Vagina (tissue), 2 donors: Measurements from ENCODE around the gene ACOXL. TPM values are rescaled to one million over a fixed set of nuclear protein-coding genes. Genes with fewer than 3 reads are reported as not detected.

Experiments used
- DNase-seq, 2 donors: peaks; one replicate each; pipeline ENCODE4 v3.0.0-alpha.2; 2017; ENCODE audit errors: extremely low spot score in 2 of 2
- H3K27ac ChIP-seq: fragments of 200-600 bp; sonication (generic); one replicate; pipeline ENCODE4 v1.5.1; 2019
- H3K27me3 ChIP-seq: fragments of 200-600 bp; sonication (generic); one replicate; pipeline ENCODE4 v1.5.1; 2019
- H3K36me3 ChIP-seq, 2 donors: fragments of 200-600 bp; sonication (generic); one replicate each; pipeline ENCODE4 v1.5.1; 2017 to 2019
- H3K4me1 ChIP-seq: fragments of 200-600 bp; sonication (generic); one replicate; pipeline ENCODE4 v1.5.1; 2019
- H3K4me3 ChIP-seq, 2 donors: fragments of 200-600 bp; sonication (generic); 1 replicate in 1 of 2; 2 replicates in 1 of 2; pipeline ENCODE4 v1.5.1; 2016 to 2019
- H3K9me3 ChIP-seq: fragments of 200-600 bp; sonication (generic); one replicate; pipeline ENCODE4 v1.5.1; 2019
- CTCF ChIP-seq, 3 experiments: fragments of 450-650 bp in 2 of 3; fragments of 200-600 bp in 1 of 3; sonication (generic) in 1 of 3; IDR thresholded peaks; one replicate each; pipeline ENCODE4 v1.5.1; 2017 to 2019; ENCODE audit warnings: antibody characterized with exemption in 3 of 3, mild to moderate bottlenecking in 2 of 3, moderate library complexity in 2 of 3
- POLR2A ChIP-seq, 2 donors: fragments of 450-650 bp; IDR thresholded peaks; one replicate each; pipeline ENCODE4 v1.6.1; 2017; ENCODE audit warnings: antibody characterized with exemption in 2 of 2, mild to moderate bottlenecking in 2 of 2, moderate library complexity in 2 of 2
- POLR2AphosphoS5 ChIP-seq, 2 donors: sonication (generic); formaldehyde crosslinking; IDR thresholded peaks; one replicate each; pipeline ENCODE4 v1.9.0; 2017; ENCODE audit warnings: antibody characterized with exemption in 2 of 2, mild to moderate bottlenecking in 2 of 2, low read depth in 1 of 2; ENCODE audit not compliant: insufficient read depth in 1 of 2
- intact Hi-C: fragments of 100-400 bp; cut with DNase I; formaldehyde crosslinking; loops from one replicate; pipeline ENCODE4 v1.15.1; 2023
- total RNA-seq: library from RNA; depleted of rRNA; stranded (reverse); fragments of >200 nt; gene quantifications from one replicate; pipeline ENCODE4 v1.2.3, GENCODE V29; 2016

The ACOXL gene
- total RNA-seq, 1 donor from 2014 or later = not detected

GRCh38 chr2:111091811-111092211 is 359.4 kb downstream of the ACOXL start:
- TF ChIP-seq POLR2A (IDR thresholded peaks at IDR 0.05) (no peak), CTCF (IDR thresholded peaks at IDR 0.05) (no peak), POLR2AphosphoS5 (IDR thresholded peaks at IDR 0.05; ENCODE audit: insufficient read depth in 1 of 2, low read depth in 1 of 2) (no peak)
- H3K36me3 ChIP-seq = no peaks in the 10 kb centered on the region
- H3K27me3 ChIP-seq = no peaks in the 10 kb centered on the region
- H3K9me3 ChIP-seq = no peaks in the 10 kb centered on the region
- H3K4me1 ChIP-seq = no peaks in the 10 kb centered on the region
- no peak overlapping the region for H3K27ac ChIP-seq
- intact Hi-C loops = no loop called here
- DNase-seq = no peak
- no peak overlapping the region for H3K4me3 ChIP-seq

- H3K4me1 ChIP-seq = no peaks in the 10 kb centered on the region
- TF ChIP-seq CTCF (IDR thresholded peaks at IDR 0.05) (no peak), POLR2A (IDR thresholded peaks at IDR 0.05) (no peak), POLR2AphosphoS5 (IDR thresholded peaks at IDR 0.05; ENCODE audit: insufficient read depth in 1 of 2, low read depth in 1 of 2) (no peak)
- H3K4me3 ChIP-seq = no peak overlapping the region
- H3K9me3 ChIP-seq = no peaks in the 10 kb centered on the region
- no peak for DNase-seq
- H3K27ac ChIP-seq = no peak overlapping the region
- no peaks in the 10 kb centered on the region for H3K36me3 ChIP-seq
- intact Hi-C loops = no loop called here
- H3K27me3 ChIP-seq = no peaks in the 10 kb centered on the region
Measured at GRCh38 chr2:111094691-111095090, 362.3 kb downstream of the ACOXL start.

- DNase-seq = no peak
- intact Hi-C loops = no loop called here
- Histone ChIP-seq H3K36me3 (no peaks in the 10 kb centered on the region), H3K4me3 (no peak overlapping the region), H3K27ac (no peak overlapping the region), H3K4me1 (no peaks in the 10 kb centered on the region), H3K27me3 (no peaks in the 10 kb centered on the region), H3K9me3 (no peaks in the 10 kb centered on the region)
- TF ChIP-seq POLR2AphosphoS5 (IDR thresholded peaks at IDR 0.05; ENCODE audit: insufficient read depth in 1 of 2, low read depth in 1 of 2) (no peak), POLR2A (IDR thresholded peaks at IDR 0.05) (no peak), CTCF (IDR thresholded peaks at IDR 0.05) (no peak)
Measured at GRCh38 chr2:111095434-111095833, 363.1 kb downstream of the ACOXL start.

DNA sequence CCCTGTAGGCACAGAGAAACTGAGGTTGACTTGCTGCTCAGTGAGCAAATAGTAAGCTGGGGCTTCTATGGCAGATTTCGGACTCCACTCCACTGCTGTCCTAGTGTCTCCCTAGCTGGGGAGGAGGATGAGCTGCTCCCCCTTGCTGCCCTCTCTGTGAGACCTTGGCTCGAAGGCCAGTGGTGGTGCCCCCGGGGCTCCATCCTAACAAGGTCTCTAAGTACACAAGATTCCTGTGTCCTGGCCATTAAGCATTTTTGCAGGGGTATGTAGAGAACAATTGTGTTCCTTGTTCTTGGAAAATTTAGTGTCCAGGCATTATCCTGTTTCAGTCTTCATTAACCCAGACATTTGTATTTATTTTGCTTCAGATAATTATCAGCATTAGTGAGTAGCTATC is 367.0 kb downstream of the ACOXL start:
- DNase-seq = no peak
- TF ChIP-seq POLR2AphosphoS5 (IDR thresholded peaks at IDR 0.05; ENCODE audit: insufficient read depth in 1 of 2, low read depth in 1 of 2) (no peak), CTCF (IDR thresholded peaks at IDR 0.05) (no peak), POLR2A (IDR thresholded peaks at IDR 0.05) (no peak)
- Histone ChIP-seq H3K27me3 (no peaks in the 10 kb centered on the region), H3K27ac (no peak overlapping the region), H3K9me3 (no peaks in the 10 kb centered on the region), H3K36me3 (no peaks in the 10 kb centered on the region), H3K4me3 (no peak overlapping the region), H3K4me1 (no peaks in the 10 kb centered on the region)
- intact Hi-C loops = no loop called here

GRCh38 chr2:111100087-111100764 is 367.9 kb downstream of the ACOXL start:
- Histone ChIP-seq H3K27ac (no peak overlapping the region), H3K4me3 (no peak overlapping the region), H3K27me3 (no peaks in the 10 kb centered on the region), H3K36me3 (no peaks in the 10 kb centered on the region), H3K9me3 (no peaks in the 10 kb centered on the region), H3K4me1 (no peaks in the 10 kb centered on the region)
- intact Hi-C loops = no loop called here
- DNase-seq = no peak
- TF ChIP-seq CTCF (IDR thresholded peaks at IDR 0.05) (no peak), POLR2A (IDR thresholded peaks at IDR 0.05) (no peak), POLR2AphosphoS5 (IDR thresholded peaks at IDR 0.05; ENCODE audit: insufficient read depth in 1 of 2, low read depth in 1 of 2) (no peak)
